Heart right ventricle (tissue), 16 donors: Measurements from ENCODE around the gene CARMIL1. TPM values are rescaled to one million over a fixed set of nuclear protein-coding genes. Genes with fewer than 3 reads are reported as not detected.
A peak's percentile ranks its signal among the peaks of the same experiment; 100 is the strongest.
"Not testable (repeated sequence)": the region's sequence is repeated elsewhere in the genome, so short reads cannot be mapped to it uniquely, and the experiment has no call there.

Source experiments
- ATAC-seq, 8 donors: fragments of 200-7000 bp; cut with Tn5 transposase; one replicate each; pipeline ENCODE4 v1.9.1; 2020; ENCODE audit warnings: mild to moderate bottlenecking in 8 of 8, moderate library complexity in 8 of 8, moderate number of reproducible peaks in 1 of 8
- DNase-seq, 2 donors: peaks; one replicate each; pipeline ENCODE4 v3.0.0-alpha.2; 2020
- H3K27ac ChIP-seq, 10 donors: fragments of 200-600 bp; sonication (generic) in 2 of 10; one replicate each; pipeline versions ENCODE4 v1.5.0 to v1.8.0; 2020 to 2022; ENCODE audit warnings: mild to moderate bottlenecking in 3 of 10
- H3K27me3 ChIP-seq, 7 donors: fragments of 200-600 bp; one replicate each; pipeline ENCODE4 v1.8.0; 2021 to 2022; ENCODE audit warnings: mild to moderate bottlenecking in 2 of 7
- H3K36me3 ChIP-seq, 9 donors: fragments of 200-600 bp; sonication (generic) in 1 of 9; one replicate each; pipeline versions ENCODE4 v1.5.0 to v1.8.0; 2020 to 2022; ENCODE audit warnings: mild to moderate bottlenecking in 2 of 9
- H3K4me1 ChIP-seq, 9 donors: fragments of 200-600 bp; sonication (generic) in 1 of 9; one replicate each; pipeline versions ENCODE4 v1.5.0 to v1.8.0; 2020 to 2022; ENCODE audit warnings: mild to moderate bottlenecking in 4 of 9
- H3K4me3 ChIP-seq, 10 donors: fragments of 200-600 bp; sonication (generic) in 2 of 10; one replicate each; pipeline versions ENCODE4 v1.5.0 to v1.8.0; 2020 to 2022; ENCODE audit warnings: mild to moderate bottlenecking in 7 of 10, moderate library complexity in 2 of 10
- H3K9me3 ChIP-seq, 11 donors: fragments of 200-600 bp in 10 of 11; sonication (generic) in 2 of 11; one replicate each; pipeline versions ENCODE4 v1.5.0 to v1.8.0; 2013 to 2022; ENCODE audit warnings: mild to moderate bottlenecking in 2 of 11, control low read depth in 1 of 11, moderate library complexity in 1 of 11
- CTCF ChIP-seq, 9 donors: fragments of 200-600 bp; sonication (generic) in 2 of 9; IDR thresholded peaks; one replicate each; pipeline versions ENCODE4 v1.5.0 to v1.8.0; 2021 to 2022; ENCODE audit warnings: antibody characterized with exemption in 9 of 9, mild to moderate bottlenecking in 5 of 9, moderate library complexity in 1 of 9
- WGBS, 2 donors: extraction: QIAGEN DNeasy Blood & Tissue Kit; methylation state at CpG; one replicate each; pipeline ENCODE4 v1.1.7; 2013; ENCODE audit warnings: inconsistent platforms in 1 of 2; 5-methylcytosine and 5-hydroxymethylcytosine counted together
- intact Hi-C, 10 donors: fragments of 100-400 bp; cut with DNase I; formaldehyde crosslinking; loops; one replicate each; pipeline versions ENCODE4 v1.11.1 to v1.14.2; 2022
- polyA plus RNA-seq, 2 donors: library from polyadenylated mRNA; stranded (reverse); fragments of 200-250 nt; gene quantifications; one replicate each; pipeline ENCODE4 v1.2.3, GENCODE V29; 2013
- total RNA-seq, 10 donors: library from RNA; stranded (reverse); fragmentation: NEBNext Ultra II Directional in 3 of 10; extraction: Animal tissue kit (Norgen Biotek cat#: 25700) in 3 of 10; gene quantifications; one replicate each; pipeline versions ENCODE4 v1.2.1 to v1.2.4, GENCODE V29; 2021 to 2023
- donor health status: Arrhythmogenic right ventricular cardiomyopathy.
- donor health status: ischemic (EF 13 %, LVEDD 7.1; RV severe dilation, severe dysfunction).
- donor health status: healthy with polysubstance abuse.
- donor health status: DM: no; HTN: yes; CAD: no.
- donor health status: DM: no; HTN: no; CAD: no.
- donor health status: ischemic (EF 25% LVEDD 6.9; RV normal size, moderate dysfunction).
- donor health status: ischemic (EF 25% LVEDD 5.7; RV mildly dilated, moderate dysfunction).
- donor health status: healthy.
- donor health status: DM: yes; HTN: yes; CAD: no.
- donor health status: Ischemic cardiomyopathy.
- donor health status: ischemic (EF 35%, LVEDD 5.7; RV mildly dilated, moderate dysfunction).
- donor health status: nonischemic (EF 11% LVEDD 7.7; RV severe dilation, severe dysfunction).
- donor health status: DM: yes; HTN: yes; CAD: no.
- donor health status: PGD.
- donor health status: ischemic (EF 29% LVEDD 5.4; RV normal size, mild dysfunction).
- donor health status: nonischemic (EF 23%, LVEDD 6.1; RV moderate dilation, normal function).

CARMIL1 gene
- total and polyA plus RNA-seq, 12 donors: 1.2 to 10.3 (median 4.1) TPM

GRCh38 chr6:25296217-25296905 lies 17.2 kb downstream of the CARMIL1 start:
- H3K27ac ChIP-seq: peak overlapping the region in 9 of 10 donors; percentile 34 to 73 (median 51)
- DNase-seq: no peak
- peaks cover 4 to 36% (median 24%) of the 10 kb centered on the region in 9 donors for H3K4me1 ChIP-seq
- H3K36me3 ChIP-seq: no peaks in the 10 kb centered on the region
- H3K4me3 ChIP-seq: no peak overlapping the region
- 54 to 58% methylated on average over 2 of the region's 2 CpGs for WGBS, 2 donors
- intact Hi-C loops: no loop called here
- no peaks in the 10 kb centered on the region for H3K9me3 ChIP-seq
- TF ChIP-seq CTCF (IDR thresholded peaks at IDR 0.05): no peak
- no peaks in the 10 kb centered on the region for H3K27me3 ChIP-seq
- peak in 6 of 8 donors; percentile 11 to 43 (median 22) for ATAC-seq

- intact Hi-C loops: no loop called here
- peak; percentile 61 to 89 (median 83) for ATAC-seq
- no peak for DNase-seq
Measured at GRCh38 chr6:25297039-25297441, 17.9 kb downstream of the CARMIL1 start.

GRCh38 chr6:25297823-25298522 lies 18.8 kb downstream of the CARMIL1 start:
- WGBS, 2 donors: 83 to 85% methylated on average over 3 of the region's 3 CpGs
- ATAC-seq: peak in 1 of 8 donors; percentile 65
- no peaks in the 10 kb centered on the region for H3K27me3 ChIP-seq
- no peak for DNase-seq
- intact Hi-C loops: no loop called here
- H3K27ac ChIP-seq: peak overlapping the region in 4 of 10 donors; percentile 16 to 57 (median 52)
- no peaks in the 10 kb centered on the region for H3K9me3 ChIP-seq
- H3K4me3 ChIP-seq: no peak overlapping the region
- no peak for TF ChIP-seq CTCF (IDR thresholded peaks at IDR 0.05)
- no peaks in the 10 kb centered on the region for H3K36me3 ChIP-seq
- H3K4me1 ChIP-seq: peaks cover 7 to 48% (median 35%) of the 10 kb centered on the region in 9 donors

More at GRCh38 chr6:25297039-25297441, 17.9 kb downstream of the CARMIL1 start:
- Histone ChIP-seq H3K36me3 (no peaks in the 10 kb centered on the region), H3K4me1 (peaks cover 4 to 39% (median 26%) of the 10 kb centered on the region in 9 donors), H3K9me3 (no peaks in the 10 kb centered on the region), H3K27me3 (no peaks in the 10 kb centered on the region), H3K27ac (peak overlapping the region in 9 of 10 donors; percentile 34 to 73 (median 51)), H3K4me3 (no peak overlapping the region)
- no peak for TF ChIP-seq CTCF (IDR thresholded peaks at IDR 0.05)
- 30% methylated on average over 2 of the region's 2 CpGs for WGBS, 2 donors

GRCh38 chr6:25298523-25298865 lies 19.3 kb downstream of the CARMIL1 start:
- intact Hi-C loops, H3K36me3 ChIP-seq, H3K4me3 ChIP-seq, ATAC-seq, DNase-seq, H3K27me3 ChIP-seq, H3K9me3 ChIP-seq: not testable (repeated sequence)
- 85 to 90% methylated on average over 8 of the region's 8 CpGs for WGBS, 2 donors
- Histone ChIP-seq H3K4me1 (peaks cover 7 to 53% (median 38%) of the 10 kb centered on the region in 9 donors), H3K27ac (peak overlapping the region in 1 of 10 donors; percentile 15)
